Measurements from ENCODE around the gene GPSM1. TPM values are rescaled to one million over a fixed set of nuclear protein-coding genes. Genes with fewer than 3 reads are reported as not detected.
A peak's percentile ranks its signal among the peaks of the same experiment; 100 is the strongest.

Gene GPSM1, protein sequence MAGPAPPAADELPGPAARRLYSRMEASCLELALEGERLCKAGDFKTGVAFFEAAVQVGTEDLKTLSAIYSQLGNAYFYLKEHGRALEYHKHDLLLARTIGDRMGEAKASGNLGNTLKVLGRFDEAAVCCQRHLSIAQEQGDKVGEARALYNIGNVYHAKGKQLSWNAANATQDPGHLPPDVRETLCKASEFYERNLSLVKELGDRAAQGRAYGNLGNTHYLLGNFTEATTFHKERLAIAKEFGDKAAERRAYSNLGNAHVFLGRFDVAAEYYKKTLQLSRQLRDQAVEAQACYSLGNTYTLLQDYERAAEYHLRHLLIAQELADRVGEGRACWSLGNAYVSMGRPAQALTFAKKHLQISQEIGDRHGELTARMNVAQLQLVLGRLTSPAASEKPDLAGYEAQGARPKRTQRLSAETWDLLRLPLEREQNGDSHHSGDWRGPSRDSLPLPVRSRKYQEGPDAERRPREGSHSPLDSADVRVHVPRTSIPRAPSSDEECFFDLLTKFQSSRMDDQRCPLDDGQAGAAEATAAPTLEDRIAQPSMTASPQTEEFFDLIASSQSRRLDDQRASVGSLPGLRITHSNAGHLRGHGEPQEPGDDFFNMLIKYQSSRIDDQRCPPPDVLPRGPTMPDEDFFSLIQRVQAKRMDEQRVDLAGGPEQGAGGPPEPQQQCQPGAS
- 22.1 and 24.7 TPM in 2 replicates for total RNA-seq (2021)
- long read RNA-seq, partial matches to known transcripts, result 5 of 6 reads
- long read RNA-seq, other reads (novel, unspliced or antisense), result 1 of 6 reads

DNA sequence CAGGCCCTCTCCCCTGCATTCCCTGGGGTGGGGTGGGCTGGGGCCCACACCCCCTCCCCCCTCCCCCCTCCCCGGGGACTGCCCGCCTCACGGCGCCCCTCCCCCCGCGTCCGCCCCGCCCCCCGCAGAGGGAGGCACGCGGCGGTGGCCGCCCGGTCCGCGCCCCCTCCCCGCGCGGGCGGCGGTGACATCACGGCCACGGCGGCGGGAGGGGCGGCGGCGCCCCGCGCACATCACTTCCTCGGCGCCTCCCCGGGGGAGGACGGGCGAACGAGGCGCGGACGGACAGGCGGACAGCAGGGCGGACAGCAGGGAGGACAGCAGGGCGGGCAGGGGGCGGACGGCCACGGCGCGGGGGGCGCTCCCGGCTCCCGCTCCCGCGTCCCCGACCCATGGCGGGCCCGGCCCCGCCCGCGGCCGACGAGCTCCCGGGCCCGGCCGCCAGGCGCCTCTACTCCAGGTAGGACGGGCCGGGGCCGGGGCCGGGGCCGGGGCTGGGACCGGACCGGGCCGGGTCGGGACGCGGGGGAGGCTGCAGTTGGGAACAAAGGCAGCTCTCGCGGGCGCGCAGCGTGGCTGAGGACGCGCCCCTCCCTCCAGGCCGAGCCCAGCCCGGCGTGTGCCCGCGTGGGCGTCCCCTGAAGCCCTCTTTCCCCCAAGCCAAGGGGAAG, at the start of gene GPSM1:
TSS of gene GPSM1 (plus strand) at position 236 of the 671 bp plus-strand sequence. CDS start at position 393, 157 bp downstream.
- Mint-ChIP-seq H3K4me3 (peak within 1 kb of the TSS; percentile 58 to 72), H3K4me1 (peaks cover 9 to 11% of the 10 kb centered on the region in 2 experiments), H3K27me3 (ENCODE audit: low read depth) (no peaks in the 10 kb centered on the region), H3K27ac (no peak within 1 kb of the TSS), H3K36me3 (ENCODE audit: insufficient read depth in 1 of 3, low read depth in 3 of 3) (no peaks in the 10 kb centered on the region; a peak in 1 of 7 replicates), H3K9me3 (no peaks in the 10 kb centered on the region)
- no peaks in the 10 kb centered on the region for H4K20me1 ChIP-seq (ENCODE audit: control insufficient read depth, insufficient read depth, insufficient read length)
- H3K79me1 ChIP-seq (ENCODE audit: insufficient read depth, low read depth, low read length, poor library complexity, severe bottlenecking), result peaks cover 2% of the 10 kb centered on the region
- H3K14ac ChIP-seq (ENCODE audit: insufficient read depth, low read length), result peak within 1 kb of the TSS; percentile 77; the same call in 1 of the 2 replicates
- no peak within 1 kb of the TSS for H3K27ac ChIP-seq (ENCODE audit: insufficient read length, low read depth, low read length)
- H3K4me2 ChIP-seq (ENCODE audit: insufficient read depth, insufficient read length, low read length), result no peak within 1 kb of the TSS
- H2AK5ac ChIP-seq (ENCODE audit: insufficient read length, low read length), result no peak within 1 kb of the TSS
- H2BK5ac ChIP-seq (ENCODE audit: insufficient read length, low read length), result no peak within 1 kb of the TSS
- no peaks in the 10 kb centered on the region for H3K23me2 ChIP-seq (ENCODE audit: insufficient read length, low read depth, low read length, poor library complexity, severe bottlenecking)
- no peak within 1 kb of the TSS for H3T11ph ChIP-seq (ENCODE audit: low read length)
- no peak within 1 kb of the TSS for H2BK15ac ChIP-seq (ENCODE audit: low read depth, low read length)
- TF ChIP-seq, protein P1, sequence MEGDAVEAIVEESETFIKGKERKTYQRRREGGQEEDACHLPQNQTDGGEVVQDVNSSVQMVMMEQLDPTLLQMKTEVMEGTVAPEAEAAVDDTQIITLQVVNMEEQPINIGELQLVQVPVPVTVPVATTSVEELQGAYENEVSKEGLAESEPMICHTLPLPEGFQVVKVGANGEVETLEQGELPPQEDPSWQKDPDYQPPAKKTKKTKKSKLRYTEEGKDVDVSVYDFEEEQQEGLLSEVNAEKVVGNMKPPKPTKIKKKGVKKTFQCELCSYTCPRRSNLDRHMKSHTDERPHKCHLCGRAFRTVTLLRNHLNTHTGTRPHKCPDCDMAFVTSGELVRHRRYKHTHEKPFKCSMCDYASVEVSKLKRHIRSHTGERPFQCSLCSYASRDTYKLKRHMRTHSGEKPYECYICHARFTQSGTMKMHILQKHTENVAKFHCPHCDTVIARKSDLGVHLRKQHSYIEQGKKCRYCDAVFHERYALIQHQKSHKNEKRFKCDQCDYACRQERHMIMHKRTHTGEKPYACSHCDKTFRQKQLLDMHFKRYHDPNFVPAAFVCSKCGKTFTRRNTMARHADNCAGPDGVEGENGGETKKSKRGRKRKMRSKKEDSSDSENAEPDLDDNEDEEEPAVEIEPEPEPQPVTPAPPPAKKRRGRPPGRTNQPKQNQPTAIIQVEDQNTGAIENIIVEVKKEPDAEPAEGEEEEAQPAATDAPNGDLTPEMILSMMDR (conservative IDR thresholded peaks at IDR 0.05), result no peak
- H2BK120ac ChIP-seq (ENCODE audit: low read depth, low read length, poor library complexity, severe bottlenecking), result no peak within 1 kb of the TSS
- no peak within 1 kb of the TSS for H3K9ac ChIP-seq (ENCODE audit: extremely low read depth, insufficient read length, low read length)
- no peak within 1 kb of the TSS for H2AFZ ChIP-seq (ENCODE audit: low read length)
- H2BK20ac ChIP-seq (ENCODE audit: low read depth, low read length, poor library complexity, severe bottlenecking), result no peak within 1 kb of the TSS
- no CpG with 5 or more reads among the region's 88 CpGs for WGBS (ENCODE audit: extremely low coverage, insufficient read length, low lambda C conversion rate)
- H4K91ac ChIP-seq (ENCODE audit: insufficient read length, low read depth, low read length), result no peak within 1 kb of the TSS
- no peak within 1 kb of the TSS for H3K4ac ChIP-seq (ENCODE audit: low read depth, low read length)
- no peak within 1 kb of the TSS for H4K8ac ChIP-seq (replicated peaks; ENCODE audit: insufficient read length, low read depth, low read length)
- H3K27me3 ChIP-seq (ENCODE audit: insufficient read depth, low read length), result no peaks in the 10 kb centered on the region
- no peak within 1 kb of the TSS for H2BK12ac ChIP-seq (ENCODE audit: insufficient read length, low read depth, low read length)
- H3K9me3 ChIP-seq (ENCODE audit: control insufficient read depth, low read depth, low read length), result no peaks in the 10 kb centered on the region
- peaks cover 2% of the 10 kb centered on the region; the same call in 1 of the 2 replicates for H3K79me2 ChIP-seq (ENCODE audit: insufficient read depth, low read length)
- H3K4me1 ChIP-seq (ENCODE audit: insufficient read depth, low read length), result peaks cover 4% of the 10 kb centered on the region; the same call in 1 of the 2 replicates
- no peak within 1 kb of the TSS for H3K56ac ChIP-seq (ENCODE audit: insufficient read length, low read depth, low read length)
- peak within 1 kb of the TSS; percentile 63 for H3K18ac ChIP-seq (ENCODE audit: insufficient read length, low read depth, low read length)
- H4K5ac ChIP-seq (ENCODE audit: insufficient read length, low read depth, low read length), result no peak within 1 kb of the TSS
- DNase-seq, result no peak
- H3K23ac ChIP-seq (ENCODE audit: insufficient read length, low read depth, low read length), result no peak within 1 kb of the TSS
